GM19193 (cell line): ENCODE measurements around the gene ANTXR1.

Experiments
- POLR2A ChIP-seq: IDR thresholded peaks from 4 replicates; pipeline ENCODE4 v1.6.1; 2011; ENCODE audit not compliant: insufficient read depth, insufficient read length; ENCODE audit errors: extremely low read depth

ANTXR1 gene

GRCh38 chr2:69041214-69041613 is 28.2 kb downstream of the ANTXR1 start:
- no peak for TF ChIP-seq POLR2A

GRCh38 chr2:69043736-69044400 is 30.9 kb downstream of the ANTXR1 start:
- no peak for TF ChIP-seq POLR2A

- TF ChIP-seq POLR2A = no peak
Measured at GRCh38 chr2:69046221-69046662, 33.3 kb downstream of the ANTXR1 start.

GRCh38 chr2:69047625-69048145 is 34.7 kb downstream of the ANTXR1 start:
- TF ChIP-seq POLR2A = no peak

GRCh38 chr2:69050802-69051201 is 37.8 kb downstream of the ANTXR1 start:
- no peak for TF ChIP-seq POLR2A

- no peak for TF ChIP-seq POLR2A
Measured at GRCh38 chr2:69053416-69053965, 40.5 kb downstream of the ANTXR1 start.

- no peak for TF ChIP-seq POLR2A
Measured at GRCh38 chr2:69054431-69054830, 41.5 kb downstream of the ANTXR1 start.

GRCh38 chr2:69055688-69056470 is 42.9 kb downstream of the ANTXR1 start:
- TF ChIP-seq POLR2A = no peak

- no peak for TF ChIP-seq POLR2A
Measured at GRCh38 chr2:69057660-69058059, 44.7 kb downstream of the ANTXR1 start.

GRCh38 chr2:69059731-69060290 is 46.8 kb downstream of the ANTXR1 start:
- no peak for TF ChIP-seq POLR2A

- no peak for TF ChIP-seq POLR2A
Measured at GRCh38 chr2:69060938-69061501, 48.0 kb downstream of the ANTXR1 start.

- no peak for TF ChIP-seq POLR2A
Measured at GRCh38 chr2:69061525-69061924, 48.5 kb downstream of the ANTXR1 start.

- no peak for TF ChIP-seq POLR2A
Measured at GRCh38 chr2:69062307-69062962, 49.5 kb downstream of the ANTXR1 start.

GRCh38 chr2:69065735-69066336 is 52.9 kb downstream of the ANTXR1 start:
- TF ChIP-seq POLR2A = no peak

GRCh38 chr2:69067026-69067630 is 54.1 kb downstream of the ANTXR1 start:
- no peak for TF ChIP-seq POLR2A

- no peak for TF ChIP-seq POLR2A
Measured at GRCh38 chr2:69067866-69068265, 54.9 kb downstream of the ANTXR1 start.
